HG03045 (cell line): ENCODE measurements around the gene WFDC10A.
"Not testable (repeated sequence)": the region's sequence is repeated elsewhere in the genome, so short reads cannot be mapped to it uniquely, and the experiment has no call there.

Experiments used
- ATAC-seq: cut with Tn5 transposase; IDR thresholded peaks from one replicate; pipeline ENCODE4 v1.9.1; 2021; ENCODE audit warnings: mild to moderate bottlenecking, moderate library complexity; ENCODE audit not compliant: unreplicated experiment

The WFDC10A gene

GRCh38 chr20:45647441-45648050 is 18.0 kb downstream of the WFDC10A start:
- ATAC-seq = no peak

- ATAC-seq = no peak
Observed at GRCh38 chr20:45649312-45649863, 19.8 kb downstream of the WFDC10A start.

- not testable (repeated sequence) for ATAC-seq
Observed at GRCh38 chr20:45651726-45652125, 22.2 kb downstream of the WFDC10A start.

GRCh38 chr20:45657038-45657437 is 27.5 kb downstream of the WFDC10A start:
- not testable (repeated sequence) for ATAC-seq

GRCh38 chr20:45670139-45670538 is 40.6 kb downstream of the WFDC10A start, which contains the start of gene WFDC11:
Gene WFDC11, minus strand, starts transcription at chr20:45670239. Its CDS starts 19,639 bp downstream, at chr20:45650600.
- ATAC-seq = no peak

GRCh38 chr20:45672765-45673164 is 43.2 kb downstream of the WFDC10A start:
- ATAC-seq = no peak

GRCh38 chr20:45679650-45680049 is 50.1 kb downstream of the WFDC10A start:
- ATAC-seq = no peak
